DND-41 (cell line): ENCODE results near the gene CBX5.

ENCODE experiments used
- CTCF ChIP-seq: IDR thresholded peaks from 2 replicates; pipeline ENCODE4 v1.5.1; 2012; ENCODE audit warnings: borderline replicate concordance, low read length, moderate library complexity, mild to moderate bottlenecking; ENCODE audit not compliant: poor library complexity, severe bottlenecking; ENCODE audit errors: extremely low read depth
- EZH2 ChIP-seq: IDR thresholded peaks from 3 replicates; pipeline ENCODE4 v1.6.1; 2012; ENCODE audit warnings: borderline replicate concordance, low read depth, mild to moderate bottlenecking, moderate library complexity, low read length, inconsistent platforms; ENCODE audit not compliant: severe bottlenecking

- TF ChIP-seq CTCF (no peak), EZH2 (no peak)
These were observed 54.3 kb downstream of the CBX5 start for GRCh38 chr12:54225666-54226065.
